B cell (primary cell): ENCODE measurements around the gene ARID3A. TPM values are rescaled to one million over a fixed set of nuclear protein-coding genes. Genes with fewer than 3 reads are reported as not detected.

Source experiments
- ATAC-seq: fragments of 200-7000 bp; cut with Tn5 transposase; one replicate; pipeline ENCODE4 v1.10.0; 2021; ENCODE audit warnings: low read depth, mild to moderate bottlenecking, moderate number of reproducible peaks, moderate library complexity
- CTCF ChIA-PET: fragments of 350-600 bp; sonication (Branson Sonifier 250); formaldehyde crosslinking; loops from one replicate; lab custom pipeline; 2021; ENCODE audit warnings: antibody characterized with exemption, inconsistent platforms; lab: Charles Lee
- POLR2A ChIA-PET: fragments of 350-600 bp; sonication (Branson Sonifier 250); formaldehyde crosslinking; loops from one replicate; lab custom pipeline; 2021; ENCODE audit warnings: antibody characterized with exemption; lab: Charles Lee
- DNase-seq: peaks from one replicate; pipeline ENCODE4 v3.0.0; 2013
- H2AFZ ChIP-seq: 2 replicates; pipeline ENCODE4 v1.6.1; 2012; ENCODE audit warnings: mild to moderate bottlenecking, low read depth, low read length; ENCODE audit not compliant: insufficient read depth, poor library complexity, severe bottlenecking
- H3K27ac ChIP-seq, 2 donors: 1 replicate in 1 of 2; 2 replicates in 1 of 2; pipeline ENCODE4 v1.5.1; 2012 to 2013; ENCODE audit warnings: low read length in 2 of 2, mild to moderate bottlenecking in 2 of 2, moderate library complexity in 1 of 2
- H3K27me3 ChIP-seq, 4 experiments: fragments of 200-600 bp in 1 of 4; sonication (generic) in 1 of 4; replicated peaks in 1 of 4; 1 replicate in 2 of 4; 2 replicates in 2 of 4; pipeline versions ENCODE4 v1.6.1 to v1.7.0; 2013 to 2016; ENCODE audit warnings: low read length in 3 of 4, mild to moderate bottlenecking in 2 of 4, mixed read lengths in 1 of 4, moderate library complexity in 1 of 4; ENCODE audit not compliant: insufficient read depth in 4 of 4, control insufficient read depth in 3 of 4; ENCODE audit errors: control extremely low read depth in 1 of 4
- H3K36me3 ChIP-seq, 2 experiments: replicated peaks in 1 of 2; 1 replicate in 1 of 2; 2 replicates in 1 of 2; pipeline versions ENCODE4 v1.6.1 to v1.7.1; 2013; ENCODE audit warnings: low read length in 1 of 2; ENCODE audit not compliant: insufficient read depth in 2 of 2, control insufficient read depth in 1 of 2; ENCODE audit errors: control extremely low read depth in 1 of 2, extremely low read depth in 1 of 2
- H3K4me1 ChIP-seq, 2 donors: fragments of 200-600 bp in 1 of 2; sonication (generic) in 1 of 2; 1 replicate in 1 of 2; 2 replicates in 1 of 2; pipeline versions ENCODE4 v1.5.1 to v1.6.1; 2013 to 2017; ENCODE audit warnings: low read length in 2 of 2; ENCODE audit not compliant: control insufficient read depth in 2 of 2, insufficient read depth in 2 of 2
- H3K4me2 ChIP-seq: replicated peaks from 2 replicates; pipeline ENCODE3; 2012; ENCODE audit warnings: mild to moderate bottlenecking, low read depth, low read length; ENCODE audit not compliant: poor library complexity, severe bottlenecking
- H3K4me3 ChIP-seq, 5 experiments: fragments of 200-600 bp in 1 of 5; sonication (generic) in 1 of 5; 1 replicate in 3 of 5; 2 replicates in 2 of 5; pipeline versions ENCODE4 v1.5.1 to v1.7.0; 2011 to 2016; ENCODE audit warnings: low read length in 4 of 5, mild to moderate bottlenecking in 4 of 5, low read depth in 2 of 5, control low read depth in 1 of 5, moderate library complexity in 1 of 5; ENCODE audit not compliant: insufficient read depth in 1 of 5; ENCODE audit errors: control extremely low read depth in 1 of 5, extremely low read depth in 1 of 5
- H3K79me2 ChIP-seq: fragments of 200-600 bp; sonication (generic); one replicate; pipeline ENCODE4 v1.6.0; 2016; ENCODE audit warnings: low read length; ENCODE audit not compliant: control insufficient read depth, insufficient read depth
- H3K9ac ChIP-seq: fragments of 200-600 bp; sonication (generic); 2 replicates; pipeline ENCODE4 v1.6.1; 2017; ENCODE audit warnings: mild to moderate bottlenecking, low read length, moderate library complexity
- H3K9me3 ChIP-seq, 3 donors: one replicate each; pipeline versions ENCODE4 v1.6.1 to v1.7.1; 2013; ENCODE audit warnings: low read length in 2 of 3; ENCODE audit not compliant: control insufficient read depth in 2 of 3, insufficient read depth in 1 of 3; ENCODE audit errors: control extremely low read depth in 1 of 3
- H4K20me1 ChIP-seq: 2 replicates; pipeline ENCODE4 v1.6.0; 2012; ENCODE audit warnings: mild to moderate bottlenecking, low read length; ENCODE audit not compliant: insufficient read depth, control insufficient read depth, poor library complexity, severe bottlenecking
- H3K27ac Mint-ChIP-seq: one replicate; pipeline ENCODE4 v1.8.0; 2021; ENCODE audit warnings: mixed read lengths
- H3K27me3 Mint-ChIP-seq: one replicate; pipeline ENCODE4 v1.8.0; 2021; ENCODE audit warnings: mixed read lengths
- H3K4me1 Mint-ChIP-seq: one replicate; pipeline ENCODE4 v1.8.0; 2021; ENCODE audit warnings: mixed read lengths
- H3K4me3 Mint-ChIP-seq: one replicate; pipeline ENCODE4 v1.8.0; 2021; ENCODE audit warnings: mixed read lengths
- H3K9me3 Mint-ChIP-seq: one replicate; pipeline ENCODE4 v1.8.0; 2022; ENCODE audit warnings: mixed read lengths; ENCODE audit not compliant: insufficient read depth
- EZH2 ChIP-seq: IDR thresholded peaks from 2 replicates; pipeline ENCODE4 v1.6.1; 2012; ENCODE audit warnings: borderline replicate concordance, low read depth, mild to moderate bottlenecking, moderate library complexity, low read length; ENCODE audit not compliant: insufficient read depth, poor library complexity, severe bottlenecking
- WGBS: methylation state at CpG from one replicate; pipeline ENCODE4 v1.1.5; 2013; ENCODE audit warnings: missing lambda C conversion rate; ENCODE audit not compliant: insufficient coverage; 5-methylcytosine and 5-hydroxymethylcytosine counted together
- intact Hi-C: fragments of 100-400 bp; cut with micrococcal nuclease; formaldehyde crosslinking; loops from one replicate; pipeline ENCODE4 v1.10.0; 2022
- polyA plus RNA-seq: library from polyadenylated mRNA; depleted of rRNA; stranded (reverse); fragments of >200 nt; gene quantifications from 2 replicates; pipeline ENCODE4 v1.2.3, GENCODE V29; 2012
- total RNA-seq, 2 donors: library from RNA; stranded (reverse); fragments of 120-200 nt in 1 of 2; gene quantifications; 1 replicate in 1 of 2; 2 replicates in 1 of 2; pipeline versions ENCODE4 v1.2.3 to v1.2.4, GENCODE V29; 2013 to 2022
- TF ChIP-seq, protein P1 (sequence below): fragments of 200-600 bp; IDR thresholded peaks from one replicate; pipeline ENCODE4 v1.8.0; 2022; ENCODE audit warnings: antibody characterized with exemption, mild to moderate bottlenecking

ARID3A gene
- total and polyA plus RNA-seq, 2 donors (not counting 1 experiment from before 2014, with no cell fraction given) = 22.9 to 60.5 TPM

- Histone ChIP-seq H4K20me1 (peaks cover 57% of the 10 kb centered on the region), H2AFZ (no peak overlapping the region), H3K4me3 (no peak overlapping the region), H3K79me2 (peaks cover 56% of the 10 kb centered on the region), H3K9me3 (peaks cover 0 to 4% (median 0%) of the 10 kb centered on the region in 3 donors), H3K36me3 (peaks cover 0 to 48% of the 10 kb centered on the region in 2 experiments), H3K4me1 (peaks cover 20 to 35% of the 10 kb centered on the region in 2 donors), H3K27me3 (no peaks in the 10 kb centered on the region), H3K4me2 (no peak overlapping the region), H3K27ac (no peak overlapping the region), H3K9ac (no peak overlapping the region)
- Mint-ChIP-seq H3K4me1 (peaks cover 43% of the 10 kb centered on the region), H3K27ac (no peak overlapping the region), H3K9me3 (no peaks in the 10 kb centered on the region), H3K4me3 (no peak overlapping the region), H3K27me3 (no peaks in the 10 kb centered on the region)
- DNase-seq (no peak), ATAC-seq (no peak)
- TF ChIP-seq EZH2 = no peak
- TF ChIP-seq, protein P1, sequence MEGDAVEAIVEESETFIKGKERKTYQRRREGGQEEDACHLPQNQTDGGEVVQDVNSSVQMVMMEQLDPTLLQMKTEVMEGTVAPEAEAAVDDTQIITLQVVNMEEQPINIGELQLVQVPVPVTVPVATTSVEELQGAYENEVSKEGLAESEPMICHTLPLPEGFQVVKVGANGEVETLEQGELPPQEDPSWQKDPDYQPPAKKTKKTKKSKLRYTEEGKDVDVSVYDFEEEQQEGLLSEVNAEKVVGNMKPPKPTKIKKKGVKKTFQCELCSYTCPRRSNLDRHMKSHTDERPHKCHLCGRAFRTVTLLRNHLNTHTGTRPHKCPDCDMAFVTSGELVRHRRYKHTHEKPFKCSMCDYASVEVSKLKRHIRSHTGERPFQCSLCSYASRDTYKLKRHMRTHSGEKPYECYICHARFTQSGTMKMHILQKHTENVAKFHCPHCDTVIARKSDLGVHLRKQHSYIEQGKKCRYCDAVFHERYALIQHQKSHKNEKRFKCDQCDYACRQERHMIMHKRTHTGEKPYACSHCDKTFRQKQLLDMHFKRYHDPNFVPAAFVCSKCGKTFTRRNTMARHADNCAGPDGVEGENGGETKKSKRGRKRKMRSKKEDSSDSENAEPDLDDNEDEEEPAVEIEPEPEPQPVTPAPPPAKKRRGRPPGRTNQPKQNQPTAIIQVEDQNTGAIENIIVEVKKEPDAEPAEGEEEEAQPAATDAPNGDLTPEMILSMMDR = no peak
- intact Hi-C loops = no loop called here
- CTCF ChIA-PET = interaction anchor here (0.7 to 0.9 kb wide), 4 partner anchors 10 to 80 kb away, joined by 3 read pairs; partner anchors contain the start of gene MED16
- POLR2A ChIA-PET = interaction anchor here (1.2 to 1.5 kb wide), 2 partner anchors 9 to 10 kb away, joined by 4 to 5 read pairs; partner anchors contain the start of genes MED16 and RNU6-9
- WGBS = 92% methylated on average over 10 of the region's 14 CpGs
These were observed 23.2 kb upstream of the ARID3A start for GRCh38 chr19:902446-903226.
